HEK293 (cell line): ENCODE data around the gene C3orf49.

ENCODE experiments used
- BCL6B ChIP-seq: fragments of 450-650 bp; formaldehyde crosslinking; IDR thresholded peaks from 2 replicates; pipeline ENCODE4 v1.5.1; 2017; ENCODE audit warnings: missing biosample characterization, missing genetic modification characterization
- CTCF ChIP-seq: fragments of 450-650 bp; formaldehyde crosslinking; IDR thresholded peaks from 2 replicates; pipeline ENCODE4 v1.5.1; 2016; ENCODE audit warnings: missing biosample characterization, missing genetic modification characterization
- KLF9 ChIP-seq: fragments of 450-650 bp; formaldehyde crosslinking; IDR thresholded peaks from 2 replicates; pipeline ENCODE4 v1.5.1; 2016; ENCODE audit warnings: missing biosample characterization, missing genetic modification characterization, low read depth
- PRDM10 ChIP-seq: fragments of 450-650 bp; formaldehyde crosslinking; IDR thresholded peaks from 2 replicates; pipeline ENCODE4 v1.5.1; 2016; ENCODE audit warnings: missing biosample characterization, missing genetic modification characterization
- REST ChIP-seq: fragments of 450-650 bp; formaldehyde crosslinking; IDR thresholded peaks from 2 replicates; pipeline ENCODE4 v1.5.1; 2016; ENCODE audit warnings: missing biosample characterization, missing genetic modification characterization
- SALL2 ChIP-seq: fragments of 450-650 bp; formaldehyde crosslinking; IDR thresholded peaks from 2 replicates; pipeline ENCODE4 v1.5.0; 2017; ENCODE audit warnings: missing biosample characterization, mild to moderate bottlenecking, missing genetic modification characterization, borderline replicate concordance
- ZBTB1 ChIP-seq: fragments of 450-650 bp; formaldehyde crosslinking; IDR thresholded peaks from 2 replicates; pipeline ENCODE4 v1.5.1; 2016; ENCODE audit warnings: missing biosample characterization, missing genetic modification characterization
- ZBTB7A ChIP-seq: fragments of 450-650 bp; formaldehyde crosslinking; IDR thresholded peaks from 2 replicates; pipeline ENCODE4 v1.5.1; 2016; ENCODE audit warnings: low read depth, missing biosample characterization, missing genetic modification characterization
- ZNF140 ChIP-seq: fragments of 450-650 bp; formaldehyde crosslinking; IDR thresholded peaks from 2 replicates; pipeline ENCODE4 v1.5.1; 2016; ENCODE audit warnings: missing biosample characterization, missing genetic modification characterization
- ZNF19 ChIP-seq: fragments of 450-650 bp; formaldehyde crosslinking; IDR thresholded peaks from 2 replicates; pipeline ENCODE4; 2016; ENCODE audit warnings: missing biosample characterization, missing genetic modification characterization, low read depth
- ZNF24 ChIP-seq: fragments of 450-650 bp; formaldehyde crosslinking; IDR thresholded peaks from 2 replicates; pipeline ENCODE4 v1.5.1; 2016; ENCODE audit warnings: missing biosample characterization, missing genetic modification characterization
- ZNF391 ChIP-seq: fragments of 450-650 bp; formaldehyde crosslinking; IDR thresholded peaks from 2 replicates; pipeline ENCODE4 v1.5.1; 2016; ENCODE audit warnings: low read depth, missing biosample characterization, missing genetic modification characterization, borderline replicate concordance
- ZNF626 ChIP-seq: fragments of 450-650 bp; sonication (Bioruptor Pico); formaldehyde crosslinking; IDR thresholded peaks from 2 replicates; pipeline ENCODE4 v1.5.1; 2018; ENCODE audit warnings: missing biosample characterization, missing genetic modification characterization, inconsistent platforms
- ZNF76 ChIP-seq: fragments of 450-650 bp; formaldehyde crosslinking; IDR thresholded peaks from 2 replicates; pipeline ENCODE4; 2016; ENCODE audit warnings: low read depth, missing biosample characterization, missing genetic modification characterization, borderline replicate concordance

- TF ChIP-seq CTCF (tag by site-specific recombination) (no peak), ZNF391 (tag by site-specific recombination) (no peak), BCL6B (tag by site-specific recombination) (no peak), ZNF76 (tag by site-specific recombination) (no peak), ZNF626 (no peak), PRDM10 (no peak), KLF9 (tag by site-specific recombination) (no peak), REST (tag by site-specific recombination) (no peak), ZBTB7A (no peak), ZNF24 (no peak), ZNF140 (tag by site-specific recombination) (no peak), ZBTB1 (no peak), ZNF19 (tag by site-specific recombination) (no peak), SALL2 (tag by site-specific recombination) (no peak)
Measured at GRCh38 chr3:63895422-63896189, 76.5 kb downstream of the C3orf49 start.
